ENCODE results near the gene CGRRF1. TPM values are rescaled to one million over a fixed set of nuclear protein-coding genes. Genes with fewer than 3 reads are reported as not detected.

The CGRRF1 gene
- total and polyA plus RNA-seq, 9 donors, result 12.7 to 17.9 (median 15.5) TPM

DNA sequence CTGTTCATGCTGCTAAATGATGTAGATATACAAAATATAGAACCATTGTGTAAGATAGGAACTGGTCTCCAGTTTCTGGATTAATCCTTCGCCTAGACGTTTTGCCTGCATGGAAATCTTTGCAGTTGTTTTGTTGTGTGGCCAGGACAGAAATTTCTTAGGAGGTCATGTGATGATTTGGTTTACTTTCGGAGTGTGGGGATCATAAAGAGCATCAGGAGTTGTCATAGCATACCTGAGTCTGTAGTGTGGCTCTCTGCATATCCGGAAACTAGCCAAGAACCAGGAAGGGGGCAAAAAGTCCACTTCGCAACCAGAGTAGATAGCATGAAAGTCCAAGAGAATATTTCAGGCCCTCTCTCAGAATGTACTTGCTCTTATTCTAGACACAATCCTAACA, 60.3 kb downstream of the CGRRF1 start:
- H3K27me3 ChIP-seq (ENCODE audit: control insufficient read depth, insufficient read depth, low read length), result no peaks in the 10 kb centered on the region
- H3K4me1 ChIP-seq (ENCODE audit: control insufficient read depth, insufficient read depth, low read length), result peaks cover 21% of the 10 kb centered on the region
- H3K4me3 ChIP-seq (ENCODE audit: low read length), result no peak overlapping the region
- DNase-seq, result peak; percentile 18
- 54% methylated on average over 4 of the region's 5 CpGs for WGBS (ENCODE audit: insufficient coverage)
- H3K9me3 ChIP-seq (replicated peaks; ENCODE audit: control insufficient read depth, low read depth, low read length), result peaks cover 8% of the 10 kb centered on the region
- H3K36me3 ChIP-seq (ENCODE audit: control insufficient read depth, insufficient read depth, low read length), result peaks cover 22% of the 10 kb centered on the region
- peak overlapping the region; percentile 25 for H3K27ac ChIP-seq (ENCODE audit: low read length)

DNA sequence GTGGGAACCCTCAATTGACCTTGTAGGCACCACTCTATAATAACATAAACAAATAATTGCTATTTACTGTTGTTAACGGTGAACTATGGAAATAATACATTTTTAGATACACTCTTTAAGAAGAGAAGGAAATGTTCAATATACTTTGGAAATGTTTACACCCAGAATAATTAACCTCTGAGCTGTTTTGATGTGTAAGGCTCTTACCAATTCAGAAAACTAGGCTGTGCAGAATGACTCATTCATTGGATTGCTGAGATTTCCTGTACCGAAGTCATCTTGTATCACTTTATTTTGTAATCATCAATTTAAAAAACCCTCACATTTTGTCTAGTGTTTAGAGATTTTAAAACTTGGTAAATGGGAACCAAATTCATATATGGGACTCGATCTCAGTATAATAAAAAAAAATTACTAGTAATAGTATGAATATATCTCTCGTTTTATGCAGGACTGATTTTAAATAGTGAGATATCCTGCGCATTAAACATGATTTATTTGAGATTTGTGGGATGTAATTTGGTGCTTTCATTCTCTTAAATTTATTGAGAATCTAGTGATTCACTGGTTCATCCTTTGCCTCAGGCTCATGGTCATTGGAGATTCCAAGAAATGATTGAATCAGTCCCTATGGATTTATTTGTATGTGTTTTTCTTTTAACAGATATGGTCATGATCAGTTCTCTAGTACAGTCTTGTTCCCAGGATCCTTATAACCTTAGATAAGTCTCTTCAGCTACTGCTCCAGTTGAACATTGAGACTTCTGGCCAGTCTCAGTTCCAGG, 61.1 kb downstream of the CGRRF1 start:
- Histone ChIP-seq H3K9me3 (replicated peaks; ENCODE audit: control insufficient read depth, low read depth, low read length) (peaks cover 8% of the 10 kb centered on the region), H3K4me3 (ENCODE audit: low read length) (no peak overlapping the region), H3K36me3 (ENCODE audit: control insufficient read depth, insufficient read depth, low read length) (peaks cover 22% of the 10 kb centered on the region), H3K27me3 (ENCODE audit: control insufficient read depth, insufficient read depth, low read length) (no peaks in the 10 kb centered on the region), H3K4me1 (ENCODE audit: control insufficient read depth, insufficient read depth, low read length) (peaks cover 22% of the 10 kb centered on the region), H3K27ac (ENCODE audit: low read length) (peak overlapping the region; percentile 25)
- DNase-seq, result peak; percentile 34
- no CpG with 5 or more reads among the region's 5 CpGs for WGBS (ENCODE audit: insufficient coverage)

DNA sequence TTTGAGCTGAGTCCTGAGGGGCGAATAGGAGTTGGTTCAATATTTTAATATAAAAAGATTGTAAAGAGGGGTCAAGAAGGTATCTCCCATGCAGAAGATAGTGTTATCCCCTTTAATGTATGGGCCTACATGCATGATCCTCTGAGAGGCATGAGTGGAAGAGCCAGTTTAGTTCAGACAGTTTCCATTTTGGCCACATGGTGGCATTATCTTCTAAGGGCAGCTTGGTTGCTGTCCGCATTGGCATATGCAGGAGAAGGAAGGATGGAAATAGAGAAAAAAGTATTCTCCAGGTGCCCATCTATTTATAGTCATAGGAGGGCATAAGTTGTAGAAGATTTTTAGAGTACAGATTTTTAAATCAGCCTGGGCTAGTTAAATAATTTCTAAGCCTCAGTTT, 62.6 kb downstream of the CGRRF1 start:
- DNase-seq, result peak; percentile 33
- H3K27ac ChIP-seq (ENCODE audit: low read length), result no peak overlapping the region
- H3K27me3 ChIP-seq (ENCODE audit: control insufficient read depth, insufficient read depth, low read length), result no peaks in the 10 kb centered on the region
- peaks cover 31% of the 10 kb centered on the region for H3K36me3 ChIP-seq (ENCODE audit: control insufficient read depth, insufficient read depth, low read length)
- 83% methylated on average over 1 of the region's 2 CpGs for WGBS (ENCODE audit: insufficient coverage)
- peaks cover 8% of the 10 kb centered on the region for H3K9me3 ChIP-seq (replicated peaks; ENCODE audit: control insufficient read depth, low read depth, low read length)
- no peak overlapping the region for H3K4me3 ChIP-seq (ENCODE audit: low read length)
- H3K4me1 ChIP-seq (ENCODE audit: control insufficient read depth, insufficient read depth, low read length), result peaks cover 32% of the 10 kb centered on the region

DNA sequence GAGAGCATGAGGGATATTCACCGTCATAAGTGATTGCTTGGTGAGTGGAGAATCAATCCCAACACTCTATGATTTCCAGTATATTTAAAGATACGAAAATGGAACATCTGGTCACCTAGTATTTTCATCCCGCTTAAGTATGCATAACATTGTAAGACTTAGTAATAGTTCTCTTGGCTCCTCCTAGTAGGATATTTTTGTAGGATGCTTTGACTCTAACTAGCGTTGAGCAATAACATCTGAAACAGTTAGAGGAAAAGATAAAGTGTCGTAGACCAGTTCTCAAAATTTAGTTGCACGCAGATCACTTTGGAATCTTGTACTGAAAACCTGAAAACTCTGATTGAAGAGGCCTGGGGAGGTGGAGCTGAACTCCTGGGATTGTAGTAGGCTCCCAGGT, 64.8 kb downstream of the CGRRF1 start:
- peaks cover 28% of the 10 kb centered on the region for H3K4me1 ChIP-seq (ENCODE audit: control insufficient read depth, insufficient read depth, low read length)
- H3K27ac ChIP-seq (ENCODE audit: low read length), result no peak overlapping the region
- DNase-seq, result no peak
- no peak overlapping the region for H3K4me3 ChIP-seq (ENCODE audit: low read length)
- H3K27me3 ChIP-seq (ENCODE audit: control insufficient read depth, insufficient read depth, low read length), result no peaks in the 10 kb centered on the region
- peaks cover 8% of the 10 kb centered on the region for H3K9me3 ChIP-seq (replicated peaks; ENCODE audit: control insufficient read depth, low read depth, low read length)
- WGBS (ENCODE audit: insufficient coverage), result 76% methylated on average over 3 of the region's 6 CpGs
- peaks cover 33% of the 10 kb centered on the region for H3K36me3 ChIP-seq (ENCODE audit: control insufficient read depth, insufficient read depth, low read length)

- Histone ChIP-seq H3K36me3 (ENCODE audit: control insufficient read depth, insufficient read depth, low read length) (peaks cover 23% of the 10 kb centered on the region), H3K4me3 (ENCODE audit: low read length) (no peak overlapping the region), H3K4me1 (ENCODE audit: control insufficient read depth, insufficient read depth, low read length) (peaks cover 22% of the 10 kb centered on the region), H3K27ac (ENCODE audit: low read length) (no peak overlapping the region), H3K27me3 (ENCODE audit: control insufficient read depth, insufficient read depth, low read length) (no peaks in the 10 kb centered on the region), H3K9me3 (replicated peaks; ENCODE audit: control insufficient read depth, low read depth, low read length) (peaks cover 3% of the 10 kb centered on the region)
- WGBS (ENCODE audit: insufficient coverage), result 88% methylated on average over 5 of the region's 6 CpGs
- no peak for DNase-seq
Measured at GRCh38 chr14:54577494-54577893, 67.8 kb downstream of the CGRRF1 start.

DNA sequence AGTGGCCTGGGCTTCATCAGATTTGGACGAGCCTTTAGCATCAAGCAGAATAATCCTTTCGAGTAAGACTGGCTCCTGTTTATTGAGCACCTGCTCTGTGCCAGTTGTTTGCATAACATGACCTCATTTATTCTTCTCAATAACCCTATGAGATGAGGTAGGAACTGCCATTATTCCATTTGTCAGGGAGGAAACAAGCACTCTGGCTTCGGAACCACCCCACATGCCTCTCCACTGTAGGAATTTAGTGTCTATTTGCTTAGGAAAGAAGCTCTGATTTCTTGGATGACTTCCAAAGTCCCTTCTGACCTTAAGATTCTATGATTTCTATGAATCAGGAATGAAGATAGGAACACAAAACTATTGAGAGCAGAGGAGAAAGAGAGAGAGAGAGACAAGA, 68.3 kb downstream of the CGRRF1 start:
- DNase-seq, result peak; percentile 34
- H3K27ac ChIP-seq (ENCODE audit: low read length), result no peak overlapping the region
- no peak overlapping the region for H3K4me3 ChIP-seq (ENCODE audit: low read length)
- H3K9me3 ChIP-seq (replicated peaks; ENCODE audit: control insufficient read depth, low read depth, low read length), result no peaks in the 10 kb centered on the region
- H3K36me3 ChIP-seq (ENCODE audit: control insufficient read depth, insufficient read depth, low read length), result peaks cover 22% of the 10 kb centered on the region
- H3K4me1 ChIP-seq (ENCODE audit: control insufficient read depth, insufficient read depth, low read length), result peaks cover 22% of the 10 kb centered on the region
- no CpG with 5 or more reads among the region's 3 CpGs for WGBS (ENCODE audit: insufficient coverage)
- H3K27me3 ChIP-seq (ENCODE audit: control insufficient read depth, insufficient read depth, low read length), result no peaks in the 10 kb centered on the region

- no peak overlapping the region for H3K4me3 ChIP-seq (ENCODE audit: low read length)
- peak; percentile 53 for DNase-seq
- peaks cover 22% of the 10 kb centered on the region for H3K4me1 ChIP-seq (ENCODE audit: control insufficient read depth, insufficient read depth, low read length)
- WGBS (ENCODE audit: insufficient coverage), result 40% methylated on average over 1 of the region's 1 CpG
- H3K27me3 ChIP-seq (ENCODE audit: control insufficient read depth, insufficient read depth, low read length), result no peaks in the 10 kb centered on the region
- no peak overlapping the region for H3K27ac ChIP-seq (ENCODE audit: low read length)
- H3K9me3 ChIP-seq (replicated peaks; ENCODE audit: control insufficient read depth, low read depth, low read length), result no peaks in the 10 kb centered on the region
- peaks cover 18% of the 10 kb centered on the region for H3K36me3 ChIP-seq (ENCODE audit: control insufficient read depth, insufficient read depth, low read length)
Measured at GRCh38 chr14:54579621-54580020, 69.9 kb downstream of the CGRRF1 start.

DNA sequence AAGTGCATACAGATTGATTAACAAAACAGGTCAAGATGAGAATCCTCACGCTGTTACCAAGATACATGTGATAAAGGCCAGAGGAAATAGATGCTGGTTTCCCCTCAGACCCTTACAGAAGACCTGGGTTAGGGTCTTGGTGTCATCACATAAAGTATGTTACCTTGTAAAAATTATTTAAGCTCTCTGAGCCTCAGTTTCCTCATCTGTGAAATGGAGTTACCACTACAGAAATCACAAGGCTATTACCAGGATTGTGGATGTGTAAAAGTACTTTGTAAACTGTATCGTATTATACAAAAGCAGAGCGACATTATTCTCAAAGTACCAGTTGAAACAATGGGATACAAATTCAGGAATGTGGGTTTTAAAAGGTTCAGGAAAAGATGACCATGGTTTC, 71.2 kb downstream of the CGRRF1 start:
- H3K9me3 ChIP-seq (replicated peaks; ENCODE audit: control insufficient read depth, low read depth, low read length), result no peaks in the 10 kb centered on the region
- no peaks in the 10 kb centered on the region for H3K27me3 ChIP-seq (ENCODE audit: control insufficient read depth, insufficient read depth, low read length)
- H3K36me3 ChIP-seq (ENCODE audit: control insufficient read depth, insufficient read depth, low read length), result peaks cover 18% of the 10 kb centered on the region
- peaks cover 18% of the 10 kb centered on the region for H3K4me1 ChIP-seq (ENCODE audit: control insufficient read depth, insufficient read depth, low read length)
- no peak for DNase-seq
- H3K27ac ChIP-seq (ENCODE audit: low read length), result no peak overlapping the region
- WGBS (ENCODE audit: insufficient coverage), result no CpG with 5 or more reads among the region's 3 CpGs
- H3K4me3 ChIP-seq (ENCODE audit: low read length), result no peak overlapping the region

DNA sequence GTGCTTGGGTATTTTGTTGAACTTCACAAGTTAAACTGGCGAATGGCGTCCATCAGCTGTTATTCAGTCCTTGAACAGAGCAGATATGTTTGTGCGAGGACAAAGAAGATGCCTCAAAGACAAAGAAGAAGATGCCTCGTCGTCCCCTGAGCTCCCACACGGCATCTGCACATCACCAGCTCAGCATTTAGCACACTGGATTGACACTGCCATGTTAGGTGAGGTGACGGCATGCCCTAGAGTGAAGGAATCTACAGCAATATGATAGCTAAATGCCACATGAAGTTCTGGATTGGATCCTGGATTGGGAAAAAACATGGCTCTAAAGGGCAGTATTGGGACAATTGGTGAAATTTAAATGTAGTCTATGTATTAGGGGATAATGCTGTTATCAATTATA, 72.6 kb downstream of the CGRRF1 start:
- peaks cover 8% of the 10 kb centered on the region for H3K36me3 ChIP-seq (ENCODE audit: control insufficient read depth, insufficient read depth, low read length)
- WGBS (ENCODE audit: insufficient coverage), result 100% methylated on average over 3 of the region's 7 CpGs

DNA sequence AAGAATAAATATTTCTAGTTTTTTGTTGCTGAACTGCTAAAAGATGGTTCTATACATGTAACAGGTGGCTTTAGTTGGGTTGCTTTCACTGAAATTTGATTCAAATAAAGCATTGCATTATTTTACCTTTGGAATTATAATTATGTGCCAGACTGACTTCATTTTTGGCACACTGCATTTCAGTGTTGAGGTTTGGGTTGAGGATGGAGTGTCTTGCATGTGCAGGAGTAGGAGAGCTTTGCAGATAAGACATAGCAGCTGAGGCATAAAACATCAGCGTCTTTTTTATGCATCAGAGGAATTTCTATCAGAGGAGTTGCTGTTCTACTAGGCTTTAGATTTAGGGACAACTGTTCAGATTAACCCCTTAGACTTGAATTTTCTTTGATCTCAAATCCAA, 74.4 kb downstream of the CGRRF1 start:
- DNase-seq, result peak; percentile 43
- Histone ChIP-seq H3K4me3 (ENCODE audit: low read length) (no peak overlapping the region), H3K9me3 (replicated peaks; ENCODE audit: control insufficient read depth, low read depth, low read length) (no peaks in the 10 kb centered on the region), H3K27me3 (ENCODE audit: control insufficient read depth, insufficient read depth, low read length) (no peaks in the 10 kb centered on the region), H3K27ac (ENCODE audit: low read length) (no peak overlapping the region), H3K4me1 (ENCODE audit: control insufficient read depth, insufficient read depth, low read length) (no peaks in the 10 kb centered on the region), H3K36me3 (ENCODE audit: control insufficient read depth, insufficient read depth, low read length) (peaks cover 4% of the 10 kb centered on the region)
- WGBS (ENCODE audit: insufficient coverage), result no CpG with 5 or more reads among the region's 1 CpG

More for the DNA sequence above, 72.6 kb downstream of the CGRRF1 start:
- H3K4me3 ChIP-seq (ENCODE audit: low read length), result no peak overlapping the region
- H3K27ac ChIP-seq (ENCODE audit: low read length), result no peak overlapping the region
- peaks cover 7% of the 10 kb centered on the region for H3K4me1 ChIP-seq (ENCODE audit: control insufficient read depth, insufficient read depth, low read length)
- DNase-seq, result no peak
- H3K9me3 ChIP-seq (replicated peaks; ENCODE audit: control insufficient read depth, low read depth, low read length), result no peaks in the 10 kb centered on the region
- H3K27me3 ChIP-seq (ENCODE audit: control insufficient read depth, insufficient read depth, low read length), result no peaks in the 10 kb centered on the region
